Measurements from ENCODE around the gene RNF115. TPM values are rescaled to one million over a fixed set of nuclear protein-coding genes. Genes with fewer than 3 reads are reported as not detected.

The RNF115 gene
- total and polyA plus RNA-seq, 2 donors (not counting 1 experiment from before 2014, with no cell fraction given) = 4.6 to 19.8 TPM

DNA sequence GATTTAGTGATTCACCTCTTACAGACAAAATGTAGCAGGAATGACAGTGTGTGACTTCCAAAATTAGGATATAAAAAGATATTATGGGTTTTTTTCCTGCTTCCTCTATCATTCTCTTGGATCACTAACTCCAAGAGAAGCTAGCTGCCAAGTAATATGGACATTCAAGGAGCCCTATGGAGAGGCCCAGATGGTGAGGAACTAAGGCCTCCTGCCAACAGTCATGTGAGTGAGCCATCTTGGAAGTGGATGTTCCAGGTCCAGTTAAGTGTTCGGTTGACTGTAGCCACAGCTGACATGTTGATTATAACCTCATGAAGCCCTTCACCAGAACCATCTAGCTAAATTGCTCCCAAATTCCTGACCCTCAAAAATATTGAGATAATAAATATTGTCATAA lies 65.8 kb downstream of the RNF115 start:
- Histone ChIP-seq H3K4me3 (ENCODE audit: control extremely low read depth in 1 of 5, extremely low read depth in 1 of 5, insufficient read depth in 1 of 5, low read depth in 2 of 5, low read length in 4 of 5) (no peak overlapping the region), H3K4me2 (replicated peaks; ENCODE audit: low read depth, low read length, poor library complexity, severe bottlenecking) (no peak overlapping the region), H4K20me1 (ENCODE audit: control insufficient read depth, insufficient read depth, low read length, poor library complexity, severe bottlenecking) (no peaks in the 10 kb centered on the region), H3K27ac (ENCODE audit: low read length in 2 of 2) (no peak overlapping the region), H3K27me3 (replicated peaks in 1 of 4; ENCODE audit: control extremely low read depth in 1 of 4, control insufficient read depth in 3 of 4, insufficient read depth in 4 of 4, low read length in 3 of 4) (no peaks in the 10 kb centered on the region), H2AFZ (ENCODE audit: insufficient read depth, low read depth, low read length, poor library complexity, severe bottlenecking) (no peak overlapping the region), H3K9me3 (ENCODE audit: control extremely low read depth in 1 of 3, control insufficient read depth in 2 of 3, insufficient read depth in 1 of 3, low read length in 2 of 3) (peaks cover 1 to 13% (median 11%) of the 10 kb centered on the region in 3 donors), H3K79me2 (ENCODE audit: control insufficient read depth, insufficient read depth, low read length) (no peaks in the 10 kb centered on the region), H3K9ac (ENCODE audit: low read length) (no peak overlapping the region), H3K36me3 (replicated peaks in 1 of 2; ENCODE audit: control extremely low read depth in 1 of 2, control insufficient read depth in 1 of 2, extremely low read depth in 1 of 2, insufficient read depth in 2 of 2, low read length in 1 of 2) (peaks cover 5 to 31% of the 10 kb centered on the region in 2 experiments), H3K4me1 (ENCODE audit: control insufficient read depth in 2 of 2, insufficient read depth in 2 of 2, low read length in 2 of 2) (no peaks in the 10 kb centered on the region)
- H3K4me3 Mint-ChIP-seq = no peak overlapping the region
- CTCF ChIA-PET = no interaction called here
- WGBS (ENCODE audit: insufficient coverage) = no CpG with 5 or more reads among the region's 1 CpG
- TF ChIP-seq, protein P1, sequence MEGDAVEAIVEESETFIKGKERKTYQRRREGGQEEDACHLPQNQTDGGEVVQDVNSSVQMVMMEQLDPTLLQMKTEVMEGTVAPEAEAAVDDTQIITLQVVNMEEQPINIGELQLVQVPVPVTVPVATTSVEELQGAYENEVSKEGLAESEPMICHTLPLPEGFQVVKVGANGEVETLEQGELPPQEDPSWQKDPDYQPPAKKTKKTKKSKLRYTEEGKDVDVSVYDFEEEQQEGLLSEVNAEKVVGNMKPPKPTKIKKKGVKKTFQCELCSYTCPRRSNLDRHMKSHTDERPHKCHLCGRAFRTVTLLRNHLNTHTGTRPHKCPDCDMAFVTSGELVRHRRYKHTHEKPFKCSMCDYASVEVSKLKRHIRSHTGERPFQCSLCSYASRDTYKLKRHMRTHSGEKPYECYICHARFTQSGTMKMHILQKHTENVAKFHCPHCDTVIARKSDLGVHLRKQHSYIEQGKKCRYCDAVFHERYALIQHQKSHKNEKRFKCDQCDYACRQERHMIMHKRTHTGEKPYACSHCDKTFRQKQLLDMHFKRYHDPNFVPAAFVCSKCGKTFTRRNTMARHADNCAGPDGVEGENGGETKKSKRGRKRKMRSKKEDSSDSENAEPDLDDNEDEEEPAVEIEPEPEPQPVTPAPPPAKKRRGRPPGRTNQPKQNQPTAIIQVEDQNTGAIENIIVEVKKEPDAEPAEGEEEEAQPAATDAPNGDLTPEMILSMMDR (IDR thresholded peaks at IDR 0.05) = no peak
- TF ChIP-seq EZH2 (IDR thresholded peaks at IDR 0.05; ENCODE audit: borderline replicate concordance, insufficient read depth, low read depth, low read length, poor library complexity, severe bottlenecking) = no peak
- H3K9me3 Mint-ChIP-seq (ENCODE audit: insufficient read depth) = no peaks in the 10 kb centered on the region
- no peaks in the 10 kb centered on the region for H3K27me3 Mint-ChIP-seq
- POLR2A ChIA-PET = no interaction called here
- DNase-seq (no peak), ATAC-seq (ENCODE audit: low read depth) (no peak)
- H3K27ac Mint-ChIP-seq = no peak overlapping the region
- intact Hi-C loops (cut with micrococcal nuclease) = no loop called here
- H3K4me1 Mint-ChIP-seq = no peaks in the 10 kb centered on the region

DNA sequence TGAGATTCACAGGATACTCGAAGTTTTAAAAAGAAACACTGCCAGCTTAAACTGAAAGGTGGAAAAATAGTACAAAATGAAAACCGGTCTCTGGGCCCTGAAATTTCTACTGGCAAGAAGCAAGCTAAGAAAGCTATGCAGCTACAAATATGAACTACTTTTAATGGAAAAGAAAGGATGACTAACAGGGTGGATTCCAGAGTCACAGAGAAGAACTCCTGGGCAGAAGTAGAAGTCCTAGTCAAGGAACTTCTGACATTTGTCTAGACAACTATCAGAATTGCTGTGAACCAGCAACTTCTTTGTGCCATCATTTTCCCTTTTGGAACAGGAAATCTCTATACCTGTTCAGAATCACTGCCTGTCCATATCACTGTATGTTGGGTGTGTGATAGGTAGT lies 66.5 kb downstream of the RNF115 start:
- no peaks in the 10 kb centered on the region for H3K9me3 Mint-ChIP-seq (ENCODE audit: insufficient read depth)
- no peaks in the 10 kb centered on the region for H3K27me3 ChIP-seq (replicated peaks in 1 of 4; ENCODE audit: control extremely low read depth in 1 of 4, control insufficient read depth in 3 of 4, insufficient read depth in 4 of 4, low read length in 3 of 4)
- ChIA-PET POLR2A (interaction anchor here (0.6 kb wide), 1 partner anchor 10 kb away, joined by 9 read pairs; no protein-coding TSS in a partner anchor), CTCF (no interaction called here)
- no peak for TF ChIP-seq EZH2 (IDR thresholded peaks at IDR 0.05; ENCODE audit: borderline replicate concordance, insufficient read depth, low read depth, low read length, poor library complexity, severe bottlenecking)
- TF ChIP-seq, protein P1 (IDR thresholded peaks at IDR 0.05) = no peak
- ATAC-seq (ENCODE audit: low read depth) (no peak), DNase-seq (no peak)
- H4K20me1 ChIP-seq (ENCODE audit: control insufficient read depth, insufficient read depth, low read length, poor library complexity, severe bottlenecking) = no peaks in the 10 kb centered on the region
- intact Hi-C loops (cut with micrococcal nuclease) = no loop called here
- peaks cover 0 to 13% (median 11%) of the 10 kb centered on the region in 3 donors for H3K9me3 ChIP-seq (ENCODE audit: control extremely low read depth in 1 of 3, control insufficient read depth in 2 of 3, insufficient read depth in 1 of 3, low read length in 2 of 3)
- 100% methylated on average over 2 of the region's 2 CpGs for WGBS (ENCODE audit: insufficient coverage)
- H3K4me1 Mint-ChIP-seq = no peaks in the 10 kb centered on the region
- H3K9ac ChIP-seq (ENCODE audit: low read length) = no peak overlapping the region
- H3K4me3 Mint-ChIP-seq = no peak overlapping the region
- peaks cover 5 to 31% of the 10 kb centered on the region in 2 experiments for H3K36me3 ChIP-seq (replicated peaks in 1 of 2; ENCODE audit: control extremely low read depth in 1 of 2, control insufficient read depth in 1 of 2, extremely low read depth in 1 of 2, insufficient read depth in 2 of 2, low read length in 1 of 2)
- H3K4me2 ChIP-seq (replicated peaks; ENCODE audit: low read depth, low read length, poor library complexity, severe bottlenecking) = no peak overlapping the region
- H3K79me2 ChIP-seq (ENCODE audit: control insufficient read depth, insufficient read depth, low read length) = no peaks in the 10 kb centered on the region
- no peaks in the 10 kb centered on the region for H3K27me3 Mint-ChIP-seq
- no peak overlapping the region for H3K4me3 ChIP-seq (ENCODE audit: control extremely low read depth in 1 of 5, extremely low read depth in 1 of 5, insufficient read depth in 1 of 5, low read depth in 2 of 5, low read length in 4 of 5)
- no peaks in the 10 kb centered on the region for H3K4me1 ChIP-seq (ENCODE audit: control insufficient read depth in 2 of 2, insufficient read depth in 2 of 2, low read length in 2 of 2)
- no peak overlapping the region for H3K27ac ChIP-seq (ENCODE audit: low read length in 2 of 2)
- no peak overlapping the region for H2AFZ ChIP-seq (ENCODE audit: insufficient read depth, low read depth, low read length, poor library complexity, severe bottlenecking)
- no peak overlapping the region for H3K27ac Mint-ChIP-seq
